Panc1 (cell line): ENCODE results near the gene KANSL3. TPM values are rescaled to one million over a fixed set of nuclear protein-coding genes. Genes with fewer than 3 reads are reported as not detected.

Source experiments
- ATAC-seq: fragments of 200-7000 bp; cut with Tn5 transposase; 2 replicates; pipeline ENCODE4 v1.9.1; 2020; ENCODE audit warnings: mild to moderate bottlenecking, moderate library complexity
- BruUV-seq: library from RNA; stranded (reverse); fragments of 400-500 nt; replicated peaks from 2 replicates; lab custom pipeline; 2021; lab: Mats Ljungman, UMichigan
- CTCF ChIA-PET: fragments of 300-600 bp; sonication (Branson Sonifier 250); formaldehyde crosslinking; loops from one replicate; lab custom pipeline; 2022; ENCODE audit warnings: antibody characterized with exemption; lab: Charles Lee
- POLR2A ChIA-PET: fragments of 300-600 bp; sonication (Branson Sonifier 250); formaldehyde crosslinking; loops from one replicate; lab custom pipeline; 2022; ENCODE audit warnings: antibody characterized with exemption; lab: Charles Lee
- DNase-seq: peaks from one replicate; pipeline ENCODE4 v3.0.0-alpha.2; 2010; ENCODE audit warnings: low read depth, low spot score
- H3K27ac ChIP-seq: 2 replicates; pipeline ENCODE4 v1.5.1; 2011; ENCODE audit warnings: mild to moderate bottlenecking, low read length, inconsistent platforms
- H3K27me3 ChIP-seq: fragments of 200-500 bp; sonication (Bioruptor generic); 2 replicates; pipeline ENCODE4 v1.6.0; 2014; ENCODE audit warnings: low read length, inconsistent platforms; ENCODE audit not compliant: control insufficient read depth, insufficient read depth
- H3K36me3 ChIP-seq: fragments of 200-500 bp; sonication (Bioruptor generic); 2 replicates; pipeline ENCODE4 v1.5.1; 2014; ENCODE audit warnings: inconsistent platforms, mild to moderate bottlenecking, low read length, moderate library complexity; ENCODE audit not compliant: control insufficient read depth, insufficient read depth
- H3K4me1 ChIP-seq: 2 replicates; pipeline ENCODE4 v1.5.1; 2011; ENCODE audit warnings: inconsistent platforms, mild to moderate bottlenecking, low read length, moderate library complexity; ENCODE audit not compliant: control insufficient read depth, insufficient read depth
- H3K4me3 ChIP-seq, 2 experiments: 2 replicates each; pipeline ENCODE4 v1.5.1; 2011 to 2012; ENCODE audit warnings: low read depth in 2 of 2, low read length in 2 of 2, mild to moderate bottlenecking in 2 of 2, inconsistent platforms in 1 of 2, moderate library complexity in 1 of 2
- H3K9me3 ChIP-seq: fragments of 200-500 bp; sonication (Bioruptor generic); 2 replicates; pipeline ENCODE4 v1.5.1; 2014; ENCODE audit warnings: low read depth, mild to moderate bottlenecking, inconsistent platforms, low read length, moderate library complexity; ENCODE audit not compliant: control insufficient read depth, insufficient read depth
- CTCF ChIP-seq: fragments of 450-650 bp; IDR thresholded peaks from 2 replicates; pipeline ENCODE4 v1.5.1; 2017; ENCODE audit warnings: mild to moderate bottlenecking
- POLR2AphosphoS5 ChIP-seq: IDR thresholded peaks from 2 replicates; pipeline ENCODE4 v1.6.1; 2012; ENCODE audit warnings: mild to moderate bottlenecking, low read depth, low read length, moderate library complexity
- REST ChIP-seq, 2 experiments: IDR thresholded peaks; 2 replicates each; pipeline ENCODE4 v1.6.1; 2011 to 2012; ENCODE audit warnings: low read depth in 2 of 2, control low read depth in 1 of 2, low read length in 1 of 2, mild to moderate bottlenecking in 1 of 2, moderate library complexity in 1 of 2; ENCODE audit not compliant: insufficient read depth in 1 of 2
- SIN3A ChIP-seq: IDR thresholded peaks from 2 replicates; pipeline ENCODE4 v1.6.1; 2012; ENCODE audit warnings: low read depth, mild to moderate bottlenecking, low read length, moderate library complexity, borderline replicate concordance; ENCODE audit not compliant: insufficient read depth
- TCF7L2 ChIP-seq: IDR thresholded peaks from 2 replicates; pipeline ENCODE4 v1.6.1; 2011; ENCODE audit warnings: mild to moderate bottlenecking, low read depth, low read length, inconsistent platforms
- in situ Hi-C: cut with HindIII; loops from 2 replicates; pipeline ENCODE4 v1.10.0; 2016; ENCODE audit warnings: low sequenced_read_pairs, low pct_unique_long_range_greater_than_20kb
- intact Hi-C: fragments of 100-400 bp; cut with micrococcal nuclease; formaldehyde crosslinking; loops from one replicate; pipeline ENCODE4 v1.10.0; 2022; ENCODE audit not compliant: unreplicated experiment
- total RNA-seq: library from RNA; stranded (reverse); gene quantifications from one replicate; pipeline ENCODE4 v1.2.1, GENCODE V29; 2021; ENCODE audit not compliant: unreplicated experiment

KANSL3 gene
- total RNA-seq, 1 experiment from 2014 or later: 50.3 TPM

DNA sequence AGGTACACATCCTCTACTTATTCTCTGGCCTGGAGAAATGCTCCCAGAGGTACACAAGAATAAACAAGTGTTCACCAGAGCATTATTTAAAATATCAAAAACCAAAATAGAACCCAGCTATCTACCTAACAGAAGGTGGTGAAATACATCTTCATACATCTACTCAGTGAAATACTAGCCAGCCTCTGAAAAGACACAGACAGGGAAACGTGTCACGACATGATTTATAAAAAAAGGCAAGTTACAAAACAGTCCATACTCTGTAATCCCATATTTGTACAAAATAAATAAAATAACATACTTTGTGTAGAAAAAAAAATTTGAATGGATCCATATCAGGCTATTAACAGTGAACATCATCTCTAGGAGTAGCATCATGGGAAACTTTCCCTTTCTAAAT is 38.2 kb downstream of the KANSL3 start:
- intact Hi-C loops: no loop called here
- BruUV-seq: no TSS peak
- in situ Hi-C loops: no loop called here
- ChIA-PET POLR2A (interaction anchor here (0.5 kb wide), 1 partner anchor 1320 kb away, joined by 4 read pairs; no protein-coding TSS in a partner anchor), CTCF (no interaction called here)
- Histone ChIP-seq H3K4me1 (no peaks in the 10 kb centered on the region), H3K27me3 (no peaks in the 10 kb centered on the region), H3K4me3 (no peak overlapping the region), H3K36me3 (peaks cover 46% of the 10 kb centered on the region), H3K9me3 (no peaks in the 10 kb centered on the region), H3K27ac (no peak overlapping the region)
- TF ChIP-seq REST (IDR thresholded peaks at IDR 0.05; ENCODE audit: insufficient read depth in 1 of 2, low read depth in 2 of 2, low read length in 1 of 2) (no peak), TCF7L2 (no peak), SIN3A (no peak), CTCF (no peak), POLR2AphosphoS5 (no peak)
- ATAC-seq: no peak
- no peak for DNase-seq

DNA sequence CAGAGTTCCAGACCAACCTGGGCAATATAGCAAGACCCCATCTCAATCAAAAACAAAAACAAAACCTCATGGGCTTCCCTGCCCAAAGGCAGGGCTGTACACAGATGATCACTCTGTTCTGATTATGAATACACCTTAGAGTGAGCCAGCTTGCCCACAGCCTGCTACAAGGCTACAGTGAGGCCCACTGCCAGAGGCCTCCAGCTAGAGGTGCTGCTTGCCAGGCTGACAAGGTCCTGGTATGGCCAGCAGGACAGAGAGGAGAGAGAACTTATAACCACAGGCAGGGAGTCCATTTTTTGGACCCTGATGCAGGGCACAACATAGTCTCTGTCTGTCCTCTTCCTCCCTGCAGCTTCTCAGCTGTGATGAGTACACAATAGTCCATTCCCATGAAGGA is 41.5 kb downstream of the KANSL3 start:
- no peaks in the 10 kb centered on the region for H3K27me3 ChIP-seq
- intact Hi-C loops: no loop called here
- DNase-seq (no peak), ATAC-seq (no peak)
- no TSS peak for BruUV-seq
- no peaks in the 10 kb centered on the region for H3K4me1 ChIP-seq
- in situ Hi-C loops: no loop called here
- ChIA-PET POLR2A (no interaction called here), CTCF (no interaction called here)
- H3K9me3 ChIP-seq: no peaks in the 10 kb centered on the region
- TF ChIP-seq POLR2AphosphoS5 (no peak), REST (IDR thresholded peaks at IDR 0.05; ENCODE audit: insufficient read depth in 1 of 2, low read depth in 2 of 2, low read length in 1 of 2) (no peak), SIN3A (no peak), TCF7L2 (no peak), CTCF (no peak)
- H3K27ac ChIP-seq: no peak overlapping the region
- H3K36me3 ChIP-seq: peaks cover 47% of the 10 kb centered on the region
- no peak overlapping the region for H3K4me3 ChIP-seq
